Testis (tissue), 3 donors: Measurements from ENCODE around the gene ARMC2. TPM values are rescaled to one million over a fixed set of nuclear protein-coding genes. Genes with fewer than 3 reads are reported as not detected.

Experiments
- DNase-seq: peaks from one replicate; pipeline ENCODE4 v3.0.0-alpha.2; 2019
- H3K27ac ChIP-seq, 2 donors: fragments of 200-600 bp; sonication (generic); one replicate each; pipeline ENCODE4 v1.5.1; 2019
- H3K27me3 ChIP-seq: fragments of 200-600 bp; sonication (generic); one replicate; pipeline ENCODE4 v1.5.1; 2019
- H3K36me3 ChIP-seq: fragments of 200-600 bp; sonication (generic); one replicate; pipeline ENCODE4 v1.5.1; 2017; ENCODE audit warnings: low read depth; ENCODE audit errors: missing control alignments
- H3K4me1 ChIP-seq: fragments of 200-600 bp; sonication (generic); one replicate; pipeline ENCODE4 v1.5.1; 2019
- H3K4me3 ChIP-seq, 2 donors: fragments of 200-600 bp; sonication (generic); one replicate each; pipeline ENCODE4 v1.5.1; 2017 to 2019
- H3K9me3 ChIP-seq: fragments of 200-600 bp; sonication (generic); one replicate; pipeline ENCODE4 v1.5.1; 2017
- CTCF ChIP-seq, 3 experiments: fragments of 450-650 bp in 2 of 3; fragments of 200-600 bp in 1 of 3; sonication (generic) in 1 of 3; IDR thresholded peaks; one replicate each; pipeline ENCODE4 v1.5.1; 2016 to 2019; ENCODE audit warnings: antibody characterized with exemption in 3 of 3, mild to moderate bottlenecking in 2 of 3, moderate library complexity in 1 of 3
- POLR2A ChIP-seq: fragments of 450-650 bp; IDR thresholded peaks from one replicate; pipeline ENCODE4 v1.6.1; 2017; ENCODE audit warnings: antibody characterized with exemption, mild to moderate bottlenecking, moderate library complexity
- WGBS, 2 donors: methylation state at CpG; one replicate each; pipeline ENCODE4 v1.1.5; 2018; 5-methylcytosine and 5-hydroxymethylcytosine counted together
- intact Hi-C: fragments of 100-400 bp; cut with DNase I; formaldehyde crosslinking; loops from one replicate; pipeline ENCODE4 v1.15.1; 2023; ENCODE audit warnings: low total_unique reads
- polyA plus RNA-seq: library from polyadenylated mRNA; stranded (reverse); fragments of 350-450 nt; fragmentation: Illumina TruSeq; extraction: RNeasy Lipid Tissue Mini Kit (QIAGEN cat#74804); gene quantifications from one replicate; pipeline ENCODE4 v1.2.3, GENCODE V29; 2014; ENCODE audit warnings: low read depth, low replicate concordance; ENCODE audit not compliant: insufficient read depth
- total RNA-seq, 2 donors: library from RNA; depleted of rRNA; stranded (reverse); fragments of >200 nt; gene quantifications; one replicate each; pipeline ENCODE4 v1.2.3, GENCODE V29; 2016

ARMC2 gene
- total and polyA plus RNA-seq, 3 donors from 2014 or later = 24.0 to 78.6 (median 51.4) TPM

GRCh38 chr6:108940741-108941140, 92.5 kb downstream of the ARMC2 start:
- H3K9me3 ChIP-seq = no peaks in the 10 kb centered on the region
- H3K4me1 ChIP-seq = peaks cover 23% of the 10 kb centered on the region
- no peak for TF ChIP-seq POLR2A
- intact Hi-C loops = no loop called here
- H3K27ac ChIP-seq = no peak overlapping the region
- no peaks in the 10 kb centered on the region for H3K27me3 ChIP-seq
- no peaks in the 10 kb centered on the region for H3K36me3 ChIP-seq
- no peak overlapping the region for H3K4me3 ChIP-seq
- WGBS, 2 donors = 94 to 95% methylated on average over 5 of the region's 5 CpGs
- no peak for DNase-seq

- intact Hi-C loops = no loop called here
- Histone ChIP-seq H3K4me3 (no peak overlapping the region), H3K36me3 (no peaks in the 10 kb centered on the region), H3K27ac (no peak overlapping the region), H3K4me1 (peaks cover 28% of the 10 kb centered on the region), H3K9me3 (no peaks in the 10 kb centered on the region), H3K27me3 (no peaks in the 10 kb centered on the region)
- TF ChIP-seq CTCF (IDR thresholded peaks at IDR 0.05) (no peak), POLR2A (no peak)
- no peak for DNase-seq
- WGBS, 2 donors = 96% methylated on average over 1 of the region's 1 CpG
These were observed 93.1 kb downstream of the ARMC2 start for GRCh38 chr6:108941281-108941680.

- 68 to 86% methylated on average over 2 of the region's 2 CpGs for WGBS, 2 donors
- Histone ChIP-seq H3K9me3 (no peaks in the 10 kb centered on the region), H3K27ac (no peak overlapping the region), H3K36me3 (no peaks in the 10 kb centered on the region), H3K4me1 (peaks cover 34% of the 10 kb centered on the region), H3K27me3 (no peaks in the 10 kb centered on the region), H3K4me3 (no peak overlapping the region)
- no peak for DNase-seq
- intact Hi-C loops = no loop called here
- no peak for TF ChIP-seq POLR2A
- no peak for TF ChIP-seq CTCF (IDR thresholded peaks at IDR 0.05)
These were observed 93.6 kb downstream of the ARMC2 start for GRCh38 chr6:108941859-108942258.

GRCh38 chr6:108942556-108943492, 94.6 kb downstream of the ARMC2 start:
- no peaks in the 10 kb centered on the region for H3K36me3 ChIP-seq
- H3K9me3 ChIP-seq = no peaks in the 10 kb centered on the region
- H3K4me3 ChIP-seq = no peak overlapping the region
- DNase-seq = no peak
- 69 to 74% methylated on average over 9 of the region's 9 CpGs for WGBS, 2 donors
- H3K4me1 ChIP-seq = peaks cover 41% of the 10 kb centered on the region
- no peak for TF ChIP-seq POLR2A
- no peak for TF ChIP-seq CTCF (IDR thresholded peaks at IDR 0.05)
- intact Hi-C loops = no loop called here
- no peaks in the 10 kb centered on the region for H3K27me3 ChIP-seq
- peak overlapping the region; percentile 84 to 88 for H3K27ac ChIP-seq

- intact Hi-C loops = no loop called here
- peaks cover 51% of the 10 kb centered on the region for H3K4me1 ChIP-seq
These were observed 95.8 kb downstream of the ARMC2 start for GRCh38 chr6:108944071-108944470.

More at GRCh38 chr6:108944071-108944470, 95.8 kb downstream of the ARMC2 start:
- peak overlapping the region; percentile 84 to 88 for H3K27ac ChIP-seq
- no peak for TF ChIP-seq CTCF (IDR thresholded peaks at IDR 0.05)
- no peak for TF ChIP-seq POLR2A
- 100% methylated on average over 1 of the region's 1 CpG for WGBS, 2 donors
- H3K9me3 ChIP-seq = no peaks in the 10 kb centered on the region
- H3K4me3 ChIP-seq = no peak overlapping the region
- no peaks in the 10 kb centered on the region for H3K27me3 ChIP-seq
- no peaks in the 10 kb centered on the region for H3K36me3 ChIP-seq
- no peak for DNase-seq
